ENCODE measurements around the gene ACADL.

The ACADL gene

DNA sequence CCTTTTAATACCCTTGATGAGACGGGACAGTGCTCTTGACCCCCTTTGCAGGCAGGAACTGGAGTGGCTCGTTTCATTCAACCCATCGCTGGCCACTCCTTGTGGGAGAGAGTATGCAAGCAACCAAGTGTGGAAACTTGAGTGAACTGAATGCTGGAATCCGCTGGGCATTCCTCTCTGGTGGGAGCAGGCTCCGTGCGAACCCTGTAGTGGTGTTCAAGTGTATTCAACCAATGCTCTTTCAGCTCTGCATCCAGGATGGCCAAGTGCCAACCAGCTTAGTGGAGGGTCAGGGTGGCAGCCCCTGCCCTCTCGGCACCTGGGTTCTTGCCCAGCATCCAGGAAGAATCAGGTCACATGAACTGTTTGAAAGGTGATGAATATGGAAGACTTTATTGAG lies 3.3 kb upstream of the ACADL start:
- Mint-ChIP-seq H3K4me1 (ENCODE audit: low read depth) (peaks cover 4% of the 10 kb centered on the region), H3K9me3 (no peaks in the 10 kb centered on the region), H3K36me3 (ENCODE audit: low read depth) (no peaks in the 10 kb centered on the region), H3K27ac (no peak overlapping the region), H3K27me3 (ENCODE audit: low read depth) (peaks cover 33% of the 10 kb centered on the region), H3K4me3 (no peak overlapping the region)
- no peak for DNase-seq (ENCODE audit: low spot score)

DNA sequence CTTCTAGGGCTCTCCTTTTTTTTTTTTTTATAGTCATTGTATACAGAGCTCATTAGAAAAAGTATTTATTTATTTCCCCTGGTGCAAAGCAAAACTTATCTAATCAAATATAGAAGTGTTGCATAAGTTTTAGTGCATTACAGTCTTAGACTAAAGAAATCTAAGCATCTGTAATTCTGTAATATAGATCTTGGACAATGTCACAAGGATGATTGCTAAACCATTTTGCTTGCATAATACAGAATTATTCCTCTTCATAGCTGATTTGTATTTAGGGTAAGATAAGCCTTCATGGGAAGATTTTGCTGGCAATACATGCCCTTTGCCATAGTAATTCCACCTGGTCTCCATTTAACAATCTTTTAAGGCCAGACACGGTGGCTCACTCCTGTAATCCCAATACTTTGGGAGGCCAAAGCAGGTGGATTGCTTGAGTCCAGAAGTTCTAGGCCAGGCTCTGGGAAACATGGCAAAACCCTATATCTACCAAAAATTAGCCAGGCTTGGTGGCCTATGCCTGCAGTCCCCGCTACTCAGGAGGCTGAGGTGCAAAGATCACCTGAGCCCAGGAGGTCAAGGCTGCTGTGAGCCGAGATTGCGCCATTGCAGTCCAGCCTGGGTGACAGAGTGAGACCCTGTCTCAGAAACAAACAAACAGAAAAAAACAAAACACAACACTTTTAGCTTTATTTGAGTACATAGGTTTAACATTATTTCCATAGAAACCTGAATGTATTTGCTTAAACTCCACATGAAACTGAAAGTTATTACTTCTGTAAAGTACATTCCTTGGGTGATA lies 2.2 kb upstream of the ACADL start:
- Mint-ChIP-seq H3K36me3 (ENCODE audit: low read depth) (no peaks in the 10 kb centered on the region), H3K4me1 (ENCODE audit: low read depth) (peaks cover 4% of the 10 kb centered on the region), H3K27ac (no peak overlapping the region), H3K27me3 (ENCODE audit: low read depth) (peaks cover 44% of the 10 kb centered on the region), H3K4me3 (no peak overlapping the region), H3K9me3 (no peaks in the 10 kb centered on the region)
- no peak for DNase-seq (ENCODE audit: low spot score)

DNA sequence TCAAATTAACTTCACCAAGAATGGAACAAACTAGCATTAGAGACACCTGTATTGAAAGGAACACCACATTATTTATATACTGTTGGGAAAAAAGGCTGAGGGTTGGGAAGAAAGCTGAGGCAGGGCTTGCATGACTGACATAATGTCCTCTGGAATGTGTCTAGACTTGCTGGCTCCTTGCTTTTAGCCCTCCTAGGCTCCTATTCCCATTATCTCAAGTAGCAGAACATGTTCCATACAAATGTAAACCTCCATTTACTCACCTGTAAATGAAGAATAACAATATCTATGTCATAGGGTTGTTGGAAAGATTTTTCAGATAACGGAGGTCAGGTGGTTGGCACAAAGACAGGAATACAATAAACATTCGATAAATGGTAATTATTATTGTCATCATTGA lies 976 bp upstream of the ACADL start:
- H3K36me3 Mint-ChIP-seq (ENCODE audit: low read depth) = no peaks in the 10 kb centered on the region
- peaks cover 4% of the 10 kb centered on the region for H3K4me1 Mint-ChIP-seq (ENCODE audit: low read depth)
- no peak overlapping the region for H3K4me3 Mint-ChIP-seq
- H3K27me3 Mint-ChIP-seq (ENCODE audit: low read depth) = peaks cover 53% of the 10 kb centered on the region
- DNase-seq (ENCODE audit: low spot score) = no peak
- no peak overlapping the region for H3K27ac Mint-ChIP-seq
- H3K9me3 Mint-ChIP-seq = no peaks in the 10 kb centered on the region

GRCh38 chr2:210224591-210224940 lies 681 bp downstream of the ACADL start:
- peak overlapping the region; percentile 32 for H3K4me3 Mint-ChIP-seq
- H3K36me3 Mint-ChIP-seq (ENCODE audit: low read depth) = no peaks in the 10 kb centered on the region
- peaks cover 56% of the 10 kb centered on the region for H3K27me3 Mint-ChIP-seq (ENCODE audit: low read depth)
- no peak overlapping the region for H3K27ac Mint-ChIP-seq
- no peaks in the 10 kb centered on the region for H3K9me3 Mint-ChIP-seq
- DNase-seq (ENCODE audit: low spot score) = no peak
- H3K4me1 Mint-ChIP-seq (ENCODE audit: low read depth) = peaks cover 4% of the 10 kb centered on the region

- no peaks in the 10 kb centered on the region for H3K9me3 Mint-ChIP-seq
- DNase-seq (ENCODE audit: low spot score) = no peak
- no peaks in the 10 kb centered on the region for H3K4me1 Mint-ChIP-seq (ENCODE audit: low read depth)
- H3K4me3 Mint-ChIP-seq = no peak overlapping the region
- no peak overlapping the region for H3K27ac Mint-ChIP-seq
- H3K27me3 Mint-ChIP-seq (ENCODE audit: low read depth) = peaks cover 5% of the 10 kb centered on the region
- H3K36me3 Mint-ChIP-seq (ENCODE audit: low read depth) = no peaks in the 10 kb centered on the region
These were observed 10.1 kb downstream of the ACADL start for GRCh38 chr2:210215120-210215519.

DNA sequence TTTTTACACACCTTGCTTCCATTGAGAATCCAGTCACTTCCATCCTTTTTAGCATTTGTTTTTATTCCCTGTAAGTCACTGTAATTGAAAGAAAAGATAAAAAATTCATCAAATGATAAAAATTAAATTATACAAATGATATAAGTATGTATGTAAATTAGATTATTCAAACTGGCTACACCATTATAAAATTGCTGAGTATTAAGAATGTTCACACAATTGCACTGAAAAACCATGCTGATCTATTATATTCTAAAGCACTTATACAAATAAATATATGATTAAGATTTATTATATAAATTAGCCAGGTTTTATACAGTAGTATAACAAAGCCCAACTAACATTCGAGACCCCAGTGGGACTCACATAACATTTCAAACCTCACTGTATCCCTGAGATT lies 15.1 kb downstream of the ACADL start:
- H3K9me3 Mint-ChIP-seq = no peaks in the 10 kb centered on the region
- no peak overlapping the region for H3K27ac Mint-ChIP-seq
- no peak overlapping the region for H3K4me3 Mint-ChIP-seq
- peaks cover 15% of the 10 kb centered on the region for H3K27me3 Mint-ChIP-seq (ENCODE audit: low read depth)
- no peaks in the 10 kb centered on the region for H3K36me3 Mint-ChIP-seq (ENCODE audit: low read depth)
- DNase-seq (ENCODE audit: low spot score) = no peak
- H3K4me1 Mint-ChIP-seq (ENCODE audit: low read depth) = no peaks in the 10 kb centered on the region

GRCh38 chr2:210207929-210208328 lies 17.3 kb downstream of the ACADL start:
- no peaks in the 10 kb centered on the region for H3K9me3 Mint-ChIP-seq
- H3K27ac Mint-ChIP-seq = no peak overlapping the region
- H3K4me3 Mint-ChIP-seq = no peak overlapping the region
- no peak for DNase-seq (ENCODE audit: low spot score)
- peaks cover 16% of the 10 kb centered on the region for H3K27me3 Mint-ChIP-seq (ENCODE audit: low read depth)
- no peaks in the 10 kb centered on the region for H3K4me1 Mint-ChIP-seq (ENCODE audit: low read depth)
- H3K36me3 Mint-ChIP-seq (ENCODE audit: low read depth) = no peaks in the 10 kb centered on the region

DNA sequence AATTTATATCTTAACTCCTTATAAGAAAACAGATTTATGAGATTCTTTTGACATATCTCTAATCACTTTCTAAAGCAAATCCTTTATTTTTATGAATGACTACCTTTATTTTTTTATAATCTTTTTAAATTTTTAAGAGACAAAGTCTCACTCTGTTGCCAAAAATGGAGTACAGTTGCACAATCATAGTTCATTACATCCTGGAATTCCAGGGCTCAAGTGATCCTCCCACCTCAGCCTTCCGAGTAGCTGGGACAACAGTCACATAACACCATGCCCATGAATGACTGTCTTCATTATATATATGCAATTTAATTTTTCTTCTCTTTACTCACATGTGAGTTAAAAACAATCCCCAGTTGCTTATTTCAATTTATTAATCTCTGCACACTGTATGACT lies 21.7 kb downstream of the ACADL start:
- H3K9me3 Mint-ChIP-seq = no peaks in the 10 kb centered on the region
- no peaks in the 10 kb centered on the region for H3K36me3 Mint-ChIP-seq (ENCODE audit: low read depth)
- H3K27ac Mint-ChIP-seq = no peak overlapping the region
- H3K27me3 Mint-ChIP-seq (ENCODE audit: low read depth) = peaks cover 20% of the 10 kb centered on the region
- no peak overlapping the region for H3K4me3 Mint-ChIP-seq
- DNase-seq (ENCODE audit: low spot score) = no peak
- no peaks in the 10 kb centered on the region for H3K4me1 Mint-ChIP-seq (ENCODE audit: low read depth)

- Mint-ChIP-seq H3K27ac (no peak overlapping the region), H3K9me3 (no peaks in the 10 kb centered on the region), H3K4me3 (no peak overlapping the region), H3K36me3 (ENCODE audit: low read depth) (no peaks in the 10 kb centered on the region), H3K4me1 (ENCODE audit: low read depth) (peaks cover 3% of the 10 kb centered on the region), H3K27me3 (ENCODE audit: low read depth) (peaks cover 22% of the 10 kb centered on the region)
- DNase-seq (ENCODE audit: low spot score) = no peak
These were observed 22.1 kb downstream of the ACADL start for GRCh38 chr2:210203147-210203546.

GRCh38 chr2:210199854-210200253 lies 25.4 kb downstream of the ACADL start:
- Mint-ChIP-seq H3K36me3 (ENCODE audit: low read depth) (no peaks in the 10 kb centered on the region), H3K27ac (no peak overlapping the region), H3K27me3 (ENCODE audit: low read depth) (peaks cover 16% of the 10 kb centered on the region), H3K4me1 (ENCODE audit: low read depth) (peaks cover 3% of the 10 kb centered on the region), H3K9me3 (no peaks in the 10 kb centered on the region), H3K4me3 (no peak overlapping the region)
- no peak for DNase-seq (ENCODE audit: low spot score)

GRCh38 chr2:210199186-210199765 lies 26.0 kb downstream of the ACADL start:
- peaks cover 3% of the 10 kb centered on the region for H3K4me1 Mint-ChIP-seq (ENCODE audit: low read depth)
- DNase-seq (ENCODE audit: low spot score) = no peak
- H3K36me3 Mint-ChIP-seq (ENCODE audit: low read depth) = no peaks in the 10 kb centered on the region
- no peaks in the 10 kb centered on the region for H3K9me3 Mint-ChIP-seq
- H3K27me3 Mint-ChIP-seq (ENCODE audit: low read depth) = peaks cover 18% of the 10 kb centered on the region
- H3K27ac Mint-ChIP-seq = no peak overlapping the region
- H3K4me3 Mint-ChIP-seq = no peak overlapping the region

DNA sequence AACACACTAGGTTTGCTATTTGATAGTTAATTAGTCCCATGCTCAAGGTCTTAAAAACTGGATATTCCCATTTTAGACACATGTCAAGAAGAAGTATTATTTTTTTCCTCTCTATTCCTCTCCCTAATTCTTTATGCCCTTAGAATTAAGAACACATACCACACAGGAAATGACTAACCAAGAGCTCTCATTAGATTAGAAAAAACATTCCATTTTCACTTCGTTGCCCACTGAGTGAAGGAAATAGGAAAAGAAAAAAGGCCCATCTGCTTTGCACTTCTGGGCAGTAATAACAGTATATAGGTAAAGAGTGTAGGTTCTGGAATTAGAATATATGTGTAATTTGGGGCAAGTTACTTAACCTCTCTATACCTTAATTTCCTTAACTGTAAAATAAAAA lies 26.9 kb downstream of the ACADL start:
- no peak for DNase-seq (ENCODE audit: low spot score)
- H3K36me3 Mint-ChIP-seq (ENCODE audit: low read depth) = no peaks in the 10 kb centered on the region
- peaks cover 3% of the 10 kb centered on the region for H3K4me1 Mint-ChIP-seq (ENCODE audit: low read depth)
- peaks cover 20% of the 10 kb centered on the region for H3K27me3 Mint-ChIP-seq (ENCODE audit: low read depth)
- no peaks in the 10 kb centered on the region for H3K9me3 Mint-ChIP-seq
- H3K4me3 Mint-ChIP-seq = no peak overlapping the region
- no peak overlapping the region for H3K27ac Mint-ChIP-seq

DNA sequence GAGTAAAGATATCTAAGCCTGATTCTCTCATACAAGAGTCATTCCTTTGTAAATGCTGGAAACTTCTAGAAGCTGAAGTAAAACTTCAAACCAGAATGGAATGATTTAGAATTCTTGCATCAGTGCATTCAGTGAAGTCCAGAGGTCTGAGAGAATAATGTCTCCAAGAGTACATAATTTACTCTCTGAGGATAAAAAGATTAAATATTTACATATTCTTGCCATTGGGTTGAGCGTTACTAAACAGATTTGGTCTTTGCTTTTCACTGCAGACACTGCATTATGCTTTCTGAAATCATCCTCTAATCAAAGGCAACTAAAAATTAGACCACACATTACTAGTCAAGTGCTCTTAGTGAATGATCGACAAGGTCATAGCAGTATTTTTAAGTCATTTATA lies 27.5 kb downstream of the ACADL start:
- Mint-ChIP-seq H3K4me1 (ENCODE audit: low read depth) (peaks cover 3% of the 10 kb centered on the region), H3K4me3 (no peak overlapping the region), H3K27me3 (ENCODE audit: low read depth) (peaks cover 19% of the 10 kb centered on the region), H3K27ac (no peak overlapping the region), H3K36me3 (ENCODE audit: low read depth) (no peaks in the 10 kb centered on the region), H3K9me3 (no peaks in the 10 kb centered on the region)
- DNase-seq (ENCODE audit: low spot score) = no peak

GRCh38 chr2:210195101-210195852 lies 30.0 kb downstream of the ACADL start:
- no peaks in the 10 kb centered on the region for H3K9me3 Mint-ChIP-seq
- H3K4me3 Mint-ChIP-seq = no peak overlapping the region
- H3K27ac Mint-ChIP-seq = no peak overlapping the region
- H3K36me3 Mint-ChIP-seq (ENCODE audit: low read depth) = no peaks in the 10 kb centered on the region
- no peak for DNase-seq (ENCODE audit: low spot score)
- peaks cover 17% of the 10 kb centered on the region for H3K27me3 Mint-ChIP-seq (ENCODE audit: low read depth)
- peaks cover 3% of the 10 kb centered on the region for H3K4me1 Mint-ChIP-seq (ENCODE audit: low read depth)

Measured in T-helper 2 cell treated with Interferon-gamma antibody and Interleukin-4, amounts not matched to agents 5 μg/mL and 100 μg/mL, for 36 hours (primary cell).